Spleen (tissue), 7 donors: ENCODE data around the gene LPP.

ENCODE experiments used
- CTCF ChIP-seq, 11 experiments: fragments of 200-600 bp in 7 of 11; fragments of 450-650 bp in 4 of 11; sonication (generic) in 4 of 11; IDR thresholded peaks in 8 of 11; conservative IDR thresholded peaks in 3 of 11; 1 replicate in 7 of 11; 2 replicates in 4 of 11; pipeline versions ENCODE4 v1.4.0 to v1.8.0; 2016 to 2021; ENCODE audit warnings: antibody characterized with exemption in 11 of 11, inconsistent platforms in 4 of 11, mild to moderate bottlenecking in 1 of 11
- POLR2A ChIP-seq, 3 donors: fragments of 450-650 bp; IDR thresholded peaks; one replicate each; pipeline ENCODE4 v1.5.1; 2017; ENCODE audit warnings: antibody characterized with exemption in 3 of 3, mild to moderate bottlenecking in 1 of 3
- POLR2AphosphoS5 ChIP-seq, 3 donors: sonication (generic); formaldehyde crosslinking; IDR thresholded peaks; one replicate each; pipeline ENCODE4 v1.5.1; 2017; ENCODE audit warnings: antibody characterized with exemption in 3 of 3
- donor health status: DM: no; HTN: no; CAD: no; lungs with moderate emphysema.
- donor health status: DM: no; HTN: no; CAD: no.
- donor health status: DM: no; HTN: no; CAD: no.

- no peak for TF ChIP-seq CTCF (IDR thresholded peaks at IDR 0.05 in 8 of 11, conservative IDR thresholded peaks at IDR 0.05 in 3 of 11)
- no peak for TF ChIP-seq POLR2AphosphoS5 (IDR thresholded peaks at IDR 0.05)
- TF ChIP-seq POLR2A (IDR thresholded peaks at IDR 0.05) = no peak
Measured at GRCh38 chr3:188133646-188134045, 20.3 kb upstream of the LPP start.
